Colonic mucosa (tissue), 4 donors: ENCODE results near the gene GSPT1. TPM values are rescaled to one million over a fixed set of nuclear protein-coding genes. Genes with fewer than 3 reads are reported as not detected.
"Not testable (repeated sequence)": the region's sequence is repeated elsewhere in the genome, so short reads cannot be mapped to it uniquely, and the experiment has no call there.

Experiments
- DNase-seq: peaks from one replicate; pipeline ENCODE4 v3.0.0-alpha.2; 2020
- H3K27ac ChIP-seq: fragments of 200-600 bp; one replicate; pipeline ENCODE4 v1.8.0; 2021
- H3K27me3 ChIP-seq: fragments of 200-600 bp; one replicate; pipeline ENCODE4 v1.8.0; 2021
- H3K36me3 ChIP-seq: fragments of 200-600 bp; one replicate; pipeline ENCODE4 v1.8.0; 2021
- H3K4me1 ChIP-seq: fragments of 200-600 bp; one replicate; pipeline ENCODE4 v1.8.0; 2021; ENCODE audit warnings: mild to moderate bottlenecking
- H3K4me3 ChIP-seq: fragments of 200-600 bp; one replicate; pipeline ENCODE4 v1.8.0; 2021
- H3K9ac ChIP-seq, 2 donors: one replicate each; pipeline ENCODE4 v1.7.0; 2013; ENCODE audit warnings: control low read depth in 2 of 2, low read depth in 2 of 2, low read length in 2 of 2
- H3K9me3 ChIP-seq: fragments of 200-600 bp; one replicate; pipeline ENCODE4 v1.8.0; 2021
- intact Hi-C: fragments of 100-400 bp; cut with DNase I; formaldehyde crosslinking; loops from one replicate; pipeline ENCODE4 v1.14.1; 2022
- total RNA-seq, 2 donors: library from RNA; stranded (reverse); fragmentation: NEBNext Ultra II Directional in 1 of 2; extraction: Animal tissue kit (Norgen Biotek cat#: 25700) in 1 of 2; gene quantifications; one replicate each; pipeline ENCODE4 v1.2.1, GENCODE V29; 2021
- TF ChIP-seq, protein P1 (sequence below): fragments of 200-600 bp; IDR thresholded peaks from one replicate; pipeline ENCODE4 v1.8.0; 2022; ENCODE audit warnings: antibody characterized with exemption, mild to moderate bottlenecking
- donor health status: healthy.
- donor health status: DM: no; HTN: no; CAD: no.
- donor health status: DM: no; HTN: no; CAD: no.

GSPT1 gene
- total RNA-seq, 2 donors from 2014 or later = 135 to 174 TPM

DNA sequence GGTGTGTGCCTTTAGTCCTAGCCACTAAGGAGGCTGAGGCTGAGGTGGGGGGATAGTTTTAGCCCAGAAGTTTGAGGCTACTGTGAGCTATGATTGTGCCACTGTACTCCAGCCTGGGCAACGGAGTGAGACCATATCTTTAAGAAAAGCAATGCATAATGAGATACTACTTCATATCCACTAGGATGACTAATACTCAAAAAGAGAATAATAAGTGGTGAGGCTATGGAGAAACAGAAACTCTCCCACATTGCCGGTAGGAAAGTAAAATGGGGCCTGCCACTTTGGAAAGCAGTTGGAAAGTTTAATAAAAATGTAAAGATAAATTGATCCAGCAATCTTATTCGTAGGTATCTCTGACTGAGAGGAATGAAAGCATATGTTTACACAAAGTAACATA is 30.7 kb upstream of the GSPT1 start:
- no peaks in the 10 kb centered on the region for H3K36me3 ChIP-seq
- intact Hi-C loops = no loop called here
- no peaks in the 10 kb centered on the region for H3K27me3 ChIP-seq
- no peaks in the 10 kb centered on the region for H3K4me1 ChIP-seq
- no peak overlapping the region for H3K4me3 ChIP-seq
- no peak overlapping the region for H3K9ac ChIP-seq
- H3K9me3 ChIP-seq = no peaks in the 10 kb centered on the region
- TF ChIP-seq, protein P1, sequence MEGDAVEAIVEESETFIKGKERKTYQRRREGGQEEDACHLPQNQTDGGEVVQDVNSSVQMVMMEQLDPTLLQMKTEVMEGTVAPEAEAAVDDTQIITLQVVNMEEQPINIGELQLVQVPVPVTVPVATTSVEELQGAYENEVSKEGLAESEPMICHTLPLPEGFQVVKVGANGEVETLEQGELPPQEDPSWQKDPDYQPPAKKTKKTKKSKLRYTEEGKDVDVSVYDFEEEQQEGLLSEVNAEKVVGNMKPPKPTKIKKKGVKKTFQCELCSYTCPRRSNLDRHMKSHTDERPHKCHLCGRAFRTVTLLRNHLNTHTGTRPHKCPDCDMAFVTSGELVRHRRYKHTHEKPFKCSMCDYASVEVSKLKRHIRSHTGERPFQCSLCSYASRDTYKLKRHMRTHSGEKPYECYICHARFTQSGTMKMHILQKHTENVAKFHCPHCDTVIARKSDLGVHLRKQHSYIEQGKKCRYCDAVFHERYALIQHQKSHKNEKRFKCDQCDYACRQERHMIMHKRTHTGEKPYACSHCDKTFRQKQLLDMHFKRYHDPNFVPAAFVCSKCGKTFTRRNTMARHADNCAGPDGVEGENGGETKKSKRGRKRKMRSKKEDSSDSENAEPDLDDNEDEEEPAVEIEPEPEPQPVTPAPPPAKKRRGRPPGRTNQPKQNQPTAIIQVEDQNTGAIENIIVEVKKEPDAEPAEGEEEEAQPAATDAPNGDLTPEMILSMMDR = no peak
- no peak overlapping the region for H3K27ac ChIP-seq
- no peak for DNase-seq

DNA sequence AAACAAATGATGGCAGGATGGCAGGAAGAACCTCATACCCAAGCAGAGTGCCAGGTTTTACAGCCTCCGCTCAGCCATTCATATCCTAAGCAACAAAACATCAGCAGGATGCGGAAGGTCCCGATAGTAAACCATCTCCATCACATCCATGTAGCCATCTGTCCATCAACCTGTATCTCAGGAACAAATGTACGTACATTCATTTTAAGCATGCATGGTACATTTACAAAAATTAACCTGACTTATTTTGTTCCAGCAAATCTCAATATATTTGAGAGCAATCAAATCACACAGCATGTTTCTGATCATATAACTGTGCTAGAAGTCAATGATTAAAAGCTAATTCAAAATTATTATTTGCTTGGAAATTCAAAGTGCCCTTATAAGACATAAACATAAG is 26.2 kb upstream of the GSPT1 start, which contains the start of gene NPIPB2:
Gene NPIPB2, minus strand, starts transcription at position 101 of the 400 bp plus-strand sequence. Its CDS starts 0 bp downstream, at position 101.
- H3K4me1 ChIP-seq, H3K9me3 ChIP-seq, intact Hi-C loops, DNase-seq, H3K4me3 ChIP-seq, H3K9ac ChIP-seq, H3K27ac ChIP-seq, H3K27me3 ChIP-seq, H3K36me3 ChIP-seq: not testable (repeated sequence)

DNA sequence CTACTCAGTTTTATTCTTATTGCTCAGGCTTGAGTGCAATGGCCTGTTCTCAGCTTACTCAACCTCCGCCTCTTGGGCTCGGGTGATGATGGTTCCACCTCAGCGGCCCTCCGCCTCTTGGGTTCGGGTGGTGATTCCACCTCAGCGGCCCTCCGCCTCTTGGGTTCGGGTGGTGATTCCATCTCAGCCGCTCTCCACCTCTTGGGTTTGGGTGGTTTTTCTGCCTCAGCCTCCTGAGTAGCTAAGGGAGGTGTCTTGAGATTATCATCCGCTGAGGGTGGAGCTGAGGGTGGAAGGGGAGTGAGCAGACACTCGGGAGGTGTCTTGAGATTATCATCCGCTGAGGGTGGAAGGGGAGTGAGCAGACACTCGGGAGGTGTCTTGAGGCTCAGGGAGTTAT is 11.6 kb upstream of the GSPT1 start:
- DNase-seq, H3K4me1 ChIP-seq, H3K9me3 ChIP-seq, H3K36me3 ChIP-seq, H3K27me3 ChIP-seq, H3K4me3 ChIP-seq, H3K9ac ChIP-seq, intact Hi-C loops, H3K27ac ChIP-seq: not testable (repeated sequence)

DNA sequence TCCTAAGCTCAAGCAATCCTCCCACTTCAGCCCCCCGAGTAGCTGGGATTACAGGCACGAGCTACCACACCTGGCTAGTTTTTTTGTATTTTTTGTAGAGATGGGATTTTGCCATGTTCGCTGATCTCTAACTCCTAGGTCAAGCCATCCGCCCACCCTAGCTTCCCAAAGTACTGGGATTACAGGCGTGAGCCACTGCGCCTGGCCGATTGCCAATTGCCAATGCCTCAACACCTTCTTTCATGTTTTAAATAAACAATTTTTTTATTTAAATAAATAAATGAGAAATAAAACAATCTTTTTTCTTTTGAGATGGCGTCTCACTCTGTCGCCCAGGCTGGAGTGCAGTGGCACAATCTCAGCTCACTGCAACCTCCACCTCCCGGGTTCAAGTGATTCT is 8.3 kb upstream of the GSPT1 start:
- intact Hi-C loops, H3K36me3 ChIP-seq, H3K27me3 ChIP-seq, H3K4me3 ChIP-seq, H3K9ac ChIP-seq, H3K9me3 ChIP-seq, H3K27ac ChIP-seq, DNase-seq, H3K4me1 ChIP-seq: not testable (repeated sequence)

DNA sequence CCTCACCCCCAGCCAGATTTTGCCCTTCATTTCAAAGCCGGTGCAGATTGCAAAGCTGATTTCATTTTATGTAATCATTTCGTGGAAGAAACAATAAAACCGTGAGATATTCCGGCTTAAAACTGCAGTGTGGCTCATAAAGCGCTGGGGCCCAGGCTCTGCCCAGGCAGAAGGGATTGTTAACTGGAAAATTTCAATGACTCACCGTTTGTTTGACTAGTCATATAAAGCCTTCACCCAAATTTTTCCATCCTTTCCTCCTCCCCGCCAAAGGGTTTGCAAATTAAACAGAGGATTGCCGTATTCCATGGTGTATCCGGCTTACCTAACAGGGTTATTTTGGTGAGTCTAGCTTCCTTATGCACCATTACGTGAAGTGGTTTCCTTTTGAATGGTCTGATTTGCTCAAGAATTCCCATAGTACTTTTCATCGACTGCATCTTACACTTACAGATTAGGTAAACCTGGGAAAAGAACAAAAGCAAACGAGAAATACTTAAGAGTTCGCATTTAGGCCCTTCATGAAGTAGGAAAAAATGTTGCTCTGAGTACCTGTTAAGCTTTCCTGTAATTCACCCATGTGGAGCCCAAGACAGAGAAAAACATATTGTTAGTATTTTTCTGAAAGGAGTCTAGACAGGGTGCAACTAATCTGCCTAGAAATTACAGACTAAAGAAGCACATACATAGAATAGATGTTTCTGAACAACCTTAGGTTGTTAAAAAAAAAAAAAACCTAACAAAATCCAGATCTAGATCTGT is 949 bp upstream of the GSPT1 start:
- Histone ChIP-seq H3K27ac (peak overlapping the region; percentile 95), H3K9ac (peak overlapping the region; percentile 68 to 84), H3K4me1 (peaks cover 8% of the 10 kb centered on the region), H3K36me3 (no peaks in the 10 kb centered on the region), H3K27me3 (no peaks in the 10 kb centered on the region), H3K4me3 (peak overlapping the region; percentile 82), H3K9me3 (no peaks in the 10 kb centered on the region)
- TF ChIP-seq, protein P1 = no peak
- intact Hi-C loops = no loop called here
- peak; percentile 78 for DNase-seq

DNA sequence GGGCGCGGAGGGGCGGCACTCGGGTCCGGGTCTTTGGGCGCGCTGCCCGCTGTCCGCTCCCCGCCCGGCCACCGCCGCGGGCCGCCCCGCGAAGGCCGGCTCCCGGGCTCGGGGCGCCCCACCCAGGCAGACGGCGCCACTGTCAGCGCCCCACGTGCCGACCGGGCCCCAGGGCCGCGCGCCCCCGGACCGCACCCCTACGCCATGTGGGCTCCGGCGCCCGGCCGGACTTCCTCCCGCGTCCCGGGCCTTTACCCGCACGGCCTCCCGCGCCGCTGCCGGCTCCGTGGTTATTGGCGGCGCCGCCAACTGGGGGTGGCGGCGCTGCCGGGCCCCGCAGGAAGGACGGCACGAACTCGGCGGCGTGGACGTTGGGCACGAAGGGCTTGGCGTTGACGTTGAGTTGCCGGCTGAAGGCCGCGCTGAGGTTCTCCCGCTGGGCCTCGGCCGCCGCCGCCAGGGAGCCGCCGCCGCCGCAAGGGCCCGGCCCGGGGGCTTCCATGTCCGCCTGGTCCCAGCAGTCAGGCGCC is 577 bp downstream of the GSPT1 start:
- Histone ChIP-seq H3K27me3 (no peaks in the 10 kb centered on the region), H3K4me1 (peaks cover 8% of the 10 kb centered on the region), H3K27ac (peak overlapping the region; percentile 95), H3K9me3 (no peaks in the 10 kb centered on the region), H3K9ac (peak overlapping the region; percentile 91 to 97), H3K4me3 (peak overlapping the region; percentile 82), H3K36me3 (no peaks in the 10 kb centered on the region)
- TF ChIP-seq, protein P1 = no peak
- peak; percentile 33 for DNase-seq
- intact Hi-C loops = no loop called here
